Mesothelial cell of epicardium (in vitro differentiated cells): ENCODE results near the gene TH. TPM values are rescaled to one million over a fixed set of nuclear protein-coding genes. Genes with fewer than 3 reads are reported as not detected.
A peak's percentile ranks its signal among the peaks of the same experiment; 100 is the strongest.

Experiments
- DNase-seq, 2 experiments: peaks; one replicate each; pipeline ENCODE4 v3.0.0; 2021; ENCODE audit warnings: low spot score in 2 of 2; ENCODE audit not compliant: unreplicated experiment in 2 of 2
- H3K27ac Mint-ChIP-seq: 2 replicates; pipeline ENCODE4 v1.8.0; 2021; ENCODE audit warnings: mixed read lengths
- H3K27me3 Mint-ChIP-seq: 2 replicates; pipeline ENCODE4 v1.8.0; 2021; ENCODE audit warnings: low read depth, mixed read lengths
- H3K36me3 Mint-ChIP-seq: 2 replicates; pipeline ENCODE4 v1.8.0; 2021; ENCODE audit warnings: mixed read lengths
- H3K4me1 Mint-ChIP-seq: 2 replicates; pipeline ENCODE4 v1.8.0; 2021; ENCODE audit warnings: mixed read lengths
- H3K4me3 Mint-ChIP-seq: 2 replicates; pipeline ENCODE4 v1.8.0; 2021; ENCODE audit warnings: mild to moderate bottlenecking, moderate library complexity, mixed read lengths
- H3K9me3 Mint-ChIP-seq: 2 replicates; pipeline ENCODE4 v1.8.0; 2021; ENCODE audit warnings: mixed read lengths
- CTCF ChIP-seq: fragments of 200-600 bp; sonication (generic); IDR thresholded peaks from one replicate; pipeline ENCODE4 v1.5.0; 2021; ENCODE audit warnings: antibody characterized with exemption; ENCODE audit not compliant: unreplicated experiment
- microRNA-seq: library from miRNA; unstranded; fragments of <30 nt; microRNA quantifications from one replicate; pipeline ENCODE4 v1.2.0, GENCODE V29; 2021; ENCODE audit warnings: inconsistent platforms, mixed read lengths
- total RNA-seq: library from RNA; stranded (reverse); gene quantifications from 3 replicates; pipeline ENCODE4 v1.2.1, GENCODE V29; 2021

Gene TH
- total RNA-seq, 1 donor from 2014 or later, result 1.4 TPM

GRCh38 chr11:2115308-2115707 is 56.3 kb downstream of the TH start:
- TF ChIP-seq CTCF, result no peak
- Mint-ChIP-seq H3K4me3 (no peak overlapping the region), H3K4me1 (peaks cover 7% of the 10 kb centered on the region), H3K27ac (no peak overlapping the region), H3K36me3 (peaks cover 5% of the 10 kb centered on the region), H3K9me3 (peaks cover 22% of the 10 kb centered on the region), H3K27me3 (peaks cover 7% of the 10 kb centered on the region)
- no peak for DNase-seq

DNA sequence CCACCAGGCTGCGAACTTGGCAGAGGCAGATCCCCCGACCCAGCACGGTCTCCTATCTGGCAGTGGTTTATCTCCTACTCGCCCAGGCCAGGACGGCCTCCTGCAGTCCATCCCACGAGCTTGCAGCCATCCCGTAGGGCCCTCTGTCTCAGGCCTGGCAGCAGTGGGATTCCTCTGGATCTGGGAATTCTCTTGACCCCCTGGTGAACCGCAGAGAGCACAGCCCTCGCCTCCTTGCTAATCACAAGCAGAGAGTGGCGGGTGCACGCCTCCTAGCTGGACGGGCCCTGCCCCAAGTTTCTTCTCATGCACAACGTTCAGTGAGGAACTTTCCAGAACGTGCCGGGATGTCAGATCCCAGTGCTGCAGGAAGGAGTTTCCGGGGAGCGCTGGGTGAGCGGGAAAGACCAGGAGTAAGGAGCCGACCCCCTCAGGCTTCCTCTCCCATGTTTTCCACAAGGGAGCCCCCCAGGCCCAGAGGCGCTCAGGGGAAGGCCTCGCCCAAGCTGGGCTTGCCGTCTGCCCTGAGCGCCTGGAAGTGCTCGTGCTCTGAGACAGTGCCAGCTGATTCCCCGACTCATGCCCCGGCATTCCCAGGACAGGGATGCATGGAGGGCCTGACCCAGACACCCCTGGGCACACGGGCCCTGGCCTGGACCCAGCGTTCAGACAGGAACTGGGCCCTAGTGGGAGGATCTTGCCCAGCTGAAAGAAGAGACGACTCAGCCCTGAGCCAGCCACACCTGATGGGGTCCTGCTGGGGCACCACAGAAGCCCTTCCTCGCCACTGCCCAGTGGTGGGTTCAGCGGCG is 57.0 kb downstream of the TH start:
- Mint-ChIP-seq H3K4me3 (no peak overlapping the region), H3K27me3 (peaks cover 4% of the 10 kb centered on the region)
- no peak for DNase-seq

More for the DNA sequence above, 57.0 kb downstream of the TH start:
- Mint-ChIP-seq H3K36me3 (peaks cover 5% of the 10 kb centered on the region), H3K9me3 (peaks cover 27% of the 10 kb centered on the region), H3K27ac (no peak overlapping the region), H3K4me1 (peaks cover under 1% of the 10 kb centered on the region)
- TF ChIP-seq CTCF, result no peak

Small RNA genes lying within 50 kb of the gene (microRNA-seq; reads per million reads assigned to microRNA genes)
- gene MIR4686 (not detected), gene MIR483 (3,415 reads per million, percentile 88 among the genes with 10 or more reads in this experiment)

Other genes starting within 250 kb of the TH start
- gene MRPL23, start 224.5 kb downstream of the TH start, total RNA-seq, result 37.7 to 40.3 TPM (median 39.4 TPM) in 3 replicates
- 13,899 to 14,658 TPM (median 14,601 TPM) in 3 replicates for gene H19, start 174.0 kb downstream of the TH start, total RNA-seq
- gene IGF2, start 32.4 kb downstream of the TH start, total RNA-seq, result 3,009 to 3,275 TPM (median 3,171 TPM) in 3 replicates
- not detected in 3 replicates for gene INS, start 10.6 kb downstream of the TH start, total RNA-seq
- 0.36 to 0.58 TPM (median 0.49 TPM) in 3 replicates for gene ASCL2, start 98.8 kb upstream of the TH start, total RNA-seq
- 0.25 to 0.29 TPM (median 0.27 TPM) in 3 replicates for gene C11orf21, start 130.1 kb upstream of the TH start, total RNA-seq
- gene TSPAN32, start 130.2 kb upstream of the TH start, total RNA-seq, result 0.94 to 1.8 TPM (median 1.2 TPM) in 3 replicates
- gene CD81, start 205.5 kb upstream of the TH start, total RNA-seq, result 409 to 415 TPM (median 410 TPM) in 3 replicates
- 79.3 to 84.7 TPM (median 82.2 TPM) in 3 replicates for gene TSSC4, start 228.9 kb upstream of the TH start, total RNA-seq